GM06990 (cell line): ENCODE results near the gene IFIT3.

Source experiments
- DNase-seq: peaks from one replicate; pipeline ENCODE4 v3.0.0-alpha.2; 2011; ENCODE audit not compliant: insufficient read length; ENCODE audit errors: extremely low read depth
- H3K27me3 ChIP-seq: replicated peaks from 2 replicates; pipeline ENCODE4 v1.6.0; 2011; ENCODE audit warnings: low read length; ENCODE audit not compliant: control insufficient read depth, insufficient read depth
- H3K36me3 ChIP-seq: 2 replicates; pipeline ENCODE4 v1.5.1; 2011; ENCODE audit warnings: low read length; ENCODE audit not compliant: control insufficient read depth, insufficient read depth
- H3K4me3 ChIP-seq: replicated peaks from 2 replicates; pipeline ENCODE4 v1.5.1; 2011; ENCODE audit warnings: low read depth, mild to moderate bottlenecking, control low read depth, low read length
- CTCF ChIP-seq: IDR thresholded peaks from 2 replicates; pipeline ENCODE4 v1.5.1; 2011; ENCODE audit warnings: low read length, control low read depth, mild to moderate bottlenecking, inconsistent platforms; ENCODE audit not compliant: insufficient read depth, poor library complexity, severe bottlenecking

IFIT3 gene

GRCh38 chr10:89304925-89305324 is 22.9 kb upstream of the IFIT3 start:
- no peak for TF ChIP-seq CTCF
- no peak overlapping the region for H3K4me3 ChIP-seq
- peaks cover 1% of the 10 kb centered on the region for H3K36me3 ChIP-seq
- DNase-seq = no peak
- H3K27me3 ChIP-seq = no peaks in the 10 kb centered on the region

GRCh38 chr10:89305766-89306433 is 21.9 kb upstream of the IFIT3 start:
- DNase-seq = no peak
- TF ChIP-seq CTCF = no peak
- Histone ChIP-seq H3K27me3 (no peaks in the 10 kb centered on the region), H3K4me3 (no peak overlapping the region), H3K36me3 (peaks cover 1% of the 10 kb centered on the region)

GRCh38 chr10:89306434-89307268 is 21.1 kb upstream of the IFIT3 start:
- no peak for DNase-seq
- TF ChIP-seq CTCF = no peak
- Histone ChIP-seq H3K36me3 (peaks cover 1% of the 10 kb centered on the region), H3K4me3 (no peak overlapping the region), H3K27me3 (no peaks in the 10 kb centered on the region)

DNA sequence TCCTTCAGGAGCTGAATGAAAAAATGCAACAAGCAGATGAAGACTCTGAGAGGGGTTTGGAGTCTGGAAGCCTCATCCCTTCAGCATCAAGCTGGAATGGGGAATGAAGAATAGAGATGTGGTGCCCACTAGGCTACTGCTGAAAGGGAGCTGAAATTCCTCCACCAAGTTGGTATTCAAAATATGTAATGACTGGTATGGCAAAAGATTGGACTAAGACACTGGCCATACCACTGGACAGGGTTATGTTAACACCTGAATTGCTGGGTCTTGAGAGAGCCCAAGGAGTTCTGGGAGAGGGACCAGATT is 20.6 kb upstream of the IFIT3 start:
- Histone ChIP-seq H3K36me3 (peaks cover 1% of the 10 kb centered on the region), H3K4me3 (no peak overlapping the region), H3K27me3 (no peaks in the 10 kb centered on the region)
- no peak for DNase-seq
- TF ChIP-seq CTCF = no peak

- TF ChIP-seq CTCF = no peak
- no peak for DNase-seq
- no peaks in the 10 kb centered on the region for H3K27me3 ChIP-seq
Observed at GRCh38 chr10:89308266-89308665, 19.5 kb upstream of the IFIT3 start.

DNA sequence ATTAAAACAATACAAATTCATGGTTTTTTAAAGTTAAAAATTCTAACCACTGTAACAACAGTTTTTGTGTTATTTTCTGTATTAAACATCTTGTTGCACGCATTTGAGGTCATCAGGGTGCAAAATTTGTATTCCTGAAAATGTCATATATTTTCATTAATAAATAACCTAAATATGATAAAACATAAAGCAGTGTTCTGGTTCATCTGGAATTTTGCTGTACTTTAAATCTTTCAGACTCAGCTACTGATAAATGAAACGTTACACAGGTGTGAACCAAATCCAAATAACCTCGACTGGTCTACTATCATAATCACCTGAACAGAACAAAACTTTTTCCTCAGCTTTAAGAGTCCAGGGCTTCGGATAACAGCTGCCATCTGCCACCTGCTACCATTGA is 19.1 kb upstream of the IFIT3 start:
- H3K4me3 ChIP-seq = no peak overlapping the region
- H3K36me3 ChIP-seq = peaks cover 1% of the 10 kb centered on the region
- no peaks in the 10 kb centered on the region for H3K27me3 ChIP-seq
- no peak for TF ChIP-seq CTCF
- no peak for DNase-seq

More at GRCh38 chr10:89308266-89308665, 19.5 kb upstream of the IFIT3 start:
- H3K4me3 ChIP-seq = no peak overlapping the region
- H3K36me3 ChIP-seq = peaks cover 1% of the 10 kb centered on the region
